Measurements from ENCODE around the gene MICOS13. TPM values are rescaled to one million over a fixed set of nuclear protein-coding genes. Genes with fewer than 3 reads are reported as not detected.

The MICOS13 gene
- total RNA-seq, 1 donor from 2014 or later, result 83.2 TPM

- Histone ChIP-seq H3K4me1 (peaks cover 18% of the 10 kb centered on the region), H3K4me3 (no peak overlapping the region), H3K36me3 (no peaks in the 10 kb centered on the region), H3K27me3 (no peaks in the 10 kb centered on the region), H3K9me3 (no peaks in the 10 kb centered on the region), H3K27ac (no peak overlapping the region)
- no peak for DNase-seq (ENCODE audit: extremely low spot score in 2 of 2)
- TF ChIP-seq CTCF (IDR thresholded peaks at IDR 0.05), result no peak
- no peak for TF ChIP-seq POLR2AphosphoS5 (IDR thresholded peaks at IDR 0.05; ENCODE audit: insufficient read depth in 1 of 2, low read depth in 1 of 2)
- no peak for TF ChIP-seq POLR2A (IDR thresholded peaks at IDR 0.05)
- intact Hi-C loops (cut with DNase I), result no loop called here
Measured at GRCh38 chr19:5676105-5676771, 4.1 kb downstream of the MICOS13 start.

GRCh38 chr19:5674714-5675113, 5.6 kb downstream of the MICOS13 start:
- intact Hi-C loops (cut with DNase I), result no loop called here
- TF ChIP-seq CTCF (IDR thresholded peaks at IDR 0.05) (no peak), POLR2AphosphoS5 (IDR thresholded peaks at IDR 0.05; ENCODE audit: insufficient read depth in 1 of 2, low read depth in 1 of 2) (no peak), POLR2A (IDR thresholded peaks at IDR 0.05) (no peak)
- Histone ChIP-seq H3K4me3 (no peak overlapping the region), H3K4me1 (peaks cover 10% of the 10 kb centered on the region), H3K36me3 (peaks cover 0 to 5% of the 10 kb centered on the region in 2 donors), H3K27me3 (no peaks in the 10 kb centered on the region), H3K27ac (no peak overlapping the region), H3K9me3 (no peaks in the 10 kb centered on the region)
- no peak for DNase-seq (ENCODE audit: extremely low spot score in 2 of 2)

GRCh38 chr19:5673752-5674151, 6.6 kb downstream of the MICOS13 start:
- H3K27ac ChIP-seq, result no peak overlapping the region
- H3K4me3 ChIP-seq, result no peak overlapping the region
- no peaks in the 10 kb centered on the region for H3K27me3 ChIP-seq
- intact Hi-C loops (cut with DNase I), result no loop called here
- no peak for DNase-seq (ENCODE audit: extremely low spot score in 2 of 2)
- H3K9me3 ChIP-seq, result no peaks in the 10 kb centered on the region
- TF ChIP-seq POLR2A (IDR thresholded peaks at IDR 0.05) (no peak), CTCF (IDR thresholded peaks at IDR 0.05) (no peak)
- peaks cover under 1% of the 10 kb centered on the region for H3K4me1 ChIP-seq
- H3K36me3 ChIP-seq, result peaks cover 0 to 15% of the 10 kb centered on the region in 2 donors

- no peak for TF ChIP-seq POLR2AphosphoS5 (IDR thresholded peaks at IDR 0.05; ENCODE audit: insufficient read depth in 1 of 2, low read depth in 1 of 2)
- no peak for DNase-seq (ENCODE audit: extremely low spot score in 2 of 2)
- H3K36me3 ChIP-seq, result peaks cover 0 to 23% of the 10 kb centered on the region in 2 donors
- H3K27me3 ChIP-seq, result no peaks in the 10 kb centered on the region
- H3K4me1 ChIP-seq, result no peaks in the 10 kb centered on the region
- H3K9me3 ChIP-seq, result no peaks in the 10 kb centered on the region
- no peak overlapping the region for H3K27ac ChIP-seq
- intact Hi-C loops (cut with DNase I), result no loop called here
- no peak overlapping the region for H3K4me3 ChIP-seq
Measured at GRCh38 chr19:5672708-5673459, 7.4 kb downstream of the MICOS13 start.

- no peaks in the 10 kb centered on the region for H3K27me3 ChIP-seq
- intact Hi-C loops (cut with DNase I), result no loop called here
- no peak overlapping the region for H3K27ac ChIP-seq
- H3K4me3 ChIP-seq, result no peak overlapping the region
- no peaks in the 10 kb centered on the region for H3K4me1 ChIP-seq
- no peak for DNase-seq (ENCODE audit: extremely low spot score in 2 of 2)
- H3K9me3 ChIP-seq, result no peaks in the 10 kb centered on the region
- TF ChIP-seq POLR2A (IDR thresholded peaks at IDR 0.05) (no peak), POLR2AphosphoS5 (IDR thresholded peaks at IDR 0.05; ENCODE audit: insufficient read depth in 1 of 2, low read depth in 1 of 2) (no peak), CTCF (IDR thresholded peaks at IDR 0.05) (no peak)
- peaks cover 0 to 36% of the 10 kb centered on the region in 2 donors for H3K36me3 ChIP-seq
Measured at GRCh38 chr19:5671600-5671999, 8.7 kb downstream of the MICOS13 start.
